Measurements from ENCODE around the gene SLC25A29. TPM values are rescaled to one million over a fixed set of nuclear protein-coding genes. Genes with fewer than 3 reads are reported as not detected.

The SLC25A29 gene
- total RNA-seq, 1 donor from 2014 or later, result 27.7 TPM

Other genes starting within 250 kb of the SLC25A29 start
- gene EVL, start 241.0 kb downstream of the SLC25A29 start, total RNA-seq, result 966 and 997 TPM in 2 replicates
- gene DEGS2, start 146.8 kb downstream of the SLC25A29 start, total RNA-seq, result 0.14 TPM in 1 of 2 replicates, not detected in the other
- gene YY1, start 67.3 kb downstream of the SLC25A29 start, total RNA-seq, result 97.6 and 101 TPM in 2 replicates
- gene SLC25A47, start 16.9 kb upstream of the SLC25A29 start, total RNA-seq, result not detected in 2 replicates
- 9.3 and 10.1 TPM in 2 replicates for gene WDR25, start 70.0 kb upstream of the SLC25A29 start, total RNA-seq

All from T-helper 2 cell treated with Interferon-gamma antibody and Interleukin-4, amounts not matched to agents 100 ng/mL and 5 ng/mL, for 36 hours (primary cell).